Activated gamma-delta T cell (primary cell): ENCODE data around the gene PDE3B.
A peak's percentile ranks its signal among the peaks of the same experiment; 100 is the strongest.
"Not testable (repeated sequence)": the region's sequence is repeated elsewhere in the genome, so short reads cannot be mapped to it uniquely, and the experiment has no call there.

Experiments
- DNase-seq: peaks from one replicate; lab custom pipeline; 2025; lab: John Stamatoyannopoulos, UW

PDE3B gene

GRCh38 chr11:14641801-14642200 lies 1.8 kb upstream of the PDE3B start:
- no peak for DNase-seq

GRCh38 chr11:14642453-14642852 lies 1.2 kb upstream of the PDE3B start:
- no peak for DNase-seq

- no peak for DNase-seq
Observed at GRCh38 chr11:14642873-14643696, 519 bp upstream of the PDE3B start.

DNA sequence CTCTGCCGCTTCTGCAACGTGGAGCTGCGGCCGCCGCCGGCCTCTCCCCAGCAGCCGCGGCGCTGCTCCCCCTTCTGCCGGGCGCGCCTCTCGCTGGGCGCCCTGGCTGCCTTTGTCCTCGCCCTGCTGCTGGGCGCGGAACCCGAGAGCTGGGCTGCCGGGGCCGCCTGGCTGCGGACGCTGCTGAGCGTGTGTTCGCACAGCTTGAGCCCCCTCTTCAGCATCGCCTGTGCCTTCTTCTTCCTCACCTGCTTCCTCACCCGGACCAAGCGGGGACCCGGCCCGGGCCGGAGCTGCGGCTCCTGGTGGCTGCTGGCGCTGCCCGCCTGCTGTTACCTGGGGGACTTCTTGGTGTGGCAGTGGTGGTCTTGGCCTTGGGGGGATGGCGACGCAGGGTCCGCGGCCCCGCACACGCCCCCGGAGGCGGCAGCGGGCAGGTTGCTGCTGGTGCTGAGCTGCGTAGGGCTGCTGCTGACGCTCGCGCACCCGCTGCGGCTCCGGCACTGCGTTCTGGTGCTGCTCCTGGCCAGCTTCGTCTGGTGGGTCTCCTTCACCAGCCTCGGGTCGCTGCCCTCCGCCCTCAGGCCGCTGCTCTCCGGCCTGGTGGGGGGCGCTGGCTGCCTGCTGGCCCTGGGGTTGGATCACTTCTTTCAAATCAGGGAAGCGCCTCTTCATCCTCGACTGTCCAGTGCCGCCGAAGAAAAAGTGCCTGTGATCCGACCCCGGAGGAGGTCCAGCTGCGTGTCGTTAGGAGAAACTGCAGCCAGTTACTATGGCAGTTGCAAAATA lies 816 bp downstream of the PDE3B start:
- peak; percentile 27 for DNase-seq

DNA sequence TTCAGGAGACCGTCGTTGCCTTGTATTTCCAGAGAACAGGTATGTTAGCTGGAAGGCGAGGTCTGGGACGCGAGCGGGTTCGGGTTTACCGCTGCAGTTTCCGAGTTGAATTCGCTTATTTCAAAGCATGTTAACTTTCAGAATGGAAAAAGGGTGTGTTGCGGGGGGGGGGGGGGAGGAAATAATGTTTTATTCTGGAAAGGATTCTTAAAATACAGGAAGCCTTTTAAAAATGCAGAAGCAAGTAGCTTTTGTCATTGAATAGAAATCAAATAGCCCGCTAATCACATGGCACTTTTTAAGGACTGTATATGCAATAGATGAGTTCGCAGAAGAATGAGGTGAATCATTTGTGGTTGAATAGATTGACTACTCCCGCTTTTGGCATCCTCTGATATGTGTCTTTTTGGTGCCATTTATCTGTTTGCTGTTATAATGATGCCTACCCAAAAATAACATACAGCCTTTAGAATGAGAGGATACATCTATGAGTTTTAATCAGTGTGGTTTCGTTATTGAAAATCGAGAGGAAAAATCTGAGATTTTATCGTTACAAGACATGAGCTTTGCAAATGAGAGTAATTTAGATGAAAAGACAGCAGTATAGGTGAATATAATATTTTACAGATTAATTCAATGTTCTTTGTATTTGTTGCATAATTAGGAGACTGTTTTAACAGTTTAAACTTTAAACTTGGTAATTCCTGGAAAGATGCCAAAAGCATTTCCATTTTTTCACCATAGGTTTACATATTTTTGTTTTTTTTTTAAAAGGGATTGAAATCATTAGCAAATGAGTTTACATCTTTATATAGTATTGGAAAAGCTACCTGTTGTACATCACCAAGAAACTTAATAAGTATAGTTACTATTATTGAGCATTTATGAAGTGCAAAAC lies 1.7 kb downstream of the PDE3B start:
- DNase-seq: no peak

DNA sequence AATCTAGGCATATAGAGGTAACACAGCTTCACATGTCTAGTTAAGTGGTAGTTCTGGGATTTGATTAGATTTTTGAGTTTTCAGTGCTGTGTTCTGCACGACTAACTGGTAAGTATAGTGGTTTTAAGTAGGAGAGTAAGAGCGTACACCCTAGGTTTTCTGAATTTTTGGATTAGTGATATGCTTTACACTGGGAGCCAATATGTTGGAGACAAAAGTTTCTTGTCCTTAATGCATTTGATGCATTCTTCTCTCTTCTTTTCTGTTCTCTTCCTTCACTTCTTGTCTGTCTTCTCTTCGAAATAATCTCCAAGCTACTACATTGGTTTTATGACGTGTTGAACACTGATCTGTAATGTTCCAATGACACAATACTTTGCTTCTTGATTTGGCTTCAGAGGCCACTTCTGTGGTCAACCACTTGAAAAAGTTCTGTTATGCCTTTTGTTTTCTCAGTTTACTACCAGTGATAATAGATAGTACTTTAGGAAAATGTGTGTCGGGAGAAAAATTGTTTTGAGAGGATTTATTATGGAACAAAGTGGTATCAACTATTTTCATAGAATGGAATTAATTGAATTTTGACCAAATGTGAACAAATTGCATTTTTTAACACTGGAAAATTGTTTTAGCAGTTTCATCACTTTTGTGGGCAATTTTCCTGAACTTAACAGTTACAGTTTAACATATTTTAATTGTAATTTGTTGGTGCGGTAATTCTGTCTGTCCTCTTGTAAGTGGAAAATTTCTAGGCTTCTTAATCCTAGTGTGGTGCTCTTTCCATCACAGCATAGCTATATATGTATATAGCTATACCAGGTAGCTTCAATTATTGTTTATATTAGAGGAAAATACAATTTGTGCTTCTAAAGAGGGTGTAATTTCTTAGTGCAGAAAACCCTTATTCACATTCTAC lies 2.6 kb downstream of the PDE3B start:
- no peak for DNase-seq

DNA sequence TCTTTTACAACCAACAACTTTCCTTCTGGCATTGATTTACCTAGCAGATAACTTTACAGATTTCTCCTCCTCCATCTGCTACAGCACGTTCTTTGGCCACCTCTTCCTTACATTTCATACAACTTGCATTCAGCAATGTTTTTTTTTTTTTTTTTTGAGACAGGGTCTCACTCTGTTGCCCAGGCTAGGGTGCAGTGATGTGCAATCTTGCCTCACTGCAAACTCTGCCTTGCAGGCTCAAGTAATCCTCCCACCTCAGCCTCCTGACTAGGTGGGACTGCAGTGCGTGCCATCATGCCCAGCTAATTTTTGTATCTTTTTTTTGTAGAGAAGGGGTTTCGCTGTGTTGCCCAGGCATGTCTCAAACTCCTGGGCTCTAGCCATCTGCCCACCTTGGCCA lies 6.5 kb downstream of the PDE3B start:
- no peak for DNase-seq

GRCh38 chr11:14653090-14653489 lies 9.5 kb downstream of the PDE3B start:
- no peak for DNase-seq

- DNase-seq: no peak
Observed at GRCh38 chr11:14655435-14655834, 11.8 kb downstream of the PDE3B start.

DNA sequence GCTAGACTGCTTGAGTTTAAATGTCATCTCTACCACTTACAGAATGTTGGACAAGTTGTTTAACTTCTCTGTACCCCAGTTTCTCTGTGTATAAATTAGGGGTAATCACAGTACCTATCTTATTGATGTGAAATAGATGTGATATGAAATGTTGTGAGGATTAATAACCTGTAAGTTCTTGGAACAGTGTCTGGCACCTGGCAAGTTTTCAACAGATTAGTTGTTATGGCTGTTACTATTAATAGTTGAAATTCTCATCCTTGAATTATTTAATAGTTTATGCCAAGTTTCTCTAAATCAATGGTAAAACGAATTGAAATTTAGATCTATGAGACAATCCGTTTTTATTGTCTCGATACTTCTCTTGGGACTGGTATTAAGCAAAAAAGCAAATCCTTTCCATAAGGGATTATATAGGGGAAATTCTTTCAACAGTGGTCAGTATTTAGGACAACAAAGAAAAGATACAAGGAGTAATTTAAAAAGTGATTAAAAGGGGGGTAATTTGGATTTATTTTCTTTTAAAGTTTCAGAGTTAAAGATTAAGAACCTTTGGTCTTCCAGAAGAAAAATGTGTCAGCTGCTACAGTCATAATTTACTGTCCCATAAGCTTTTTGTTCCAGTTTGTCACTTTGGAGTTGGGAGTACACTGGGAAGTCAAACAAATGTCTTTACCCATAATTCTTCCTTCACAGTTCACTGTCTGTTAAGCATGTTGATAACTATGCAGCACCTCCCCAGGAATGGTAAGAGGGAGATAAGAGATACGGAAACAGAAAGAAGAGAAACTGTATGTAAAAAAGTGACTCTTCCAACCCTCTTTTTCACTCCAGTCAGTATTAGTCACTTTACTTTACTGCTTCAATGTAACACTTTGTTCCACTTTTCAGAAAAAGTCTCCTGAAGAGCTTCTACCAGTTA lies 13.2 kb downstream of the PDE3B start:
- DNase-seq: no peak

- no peak for DNase-seq
Observed at GRCh38 chr11:14657841-14658240, 14.2 kb downstream of the PDE3B start.

DNA sequence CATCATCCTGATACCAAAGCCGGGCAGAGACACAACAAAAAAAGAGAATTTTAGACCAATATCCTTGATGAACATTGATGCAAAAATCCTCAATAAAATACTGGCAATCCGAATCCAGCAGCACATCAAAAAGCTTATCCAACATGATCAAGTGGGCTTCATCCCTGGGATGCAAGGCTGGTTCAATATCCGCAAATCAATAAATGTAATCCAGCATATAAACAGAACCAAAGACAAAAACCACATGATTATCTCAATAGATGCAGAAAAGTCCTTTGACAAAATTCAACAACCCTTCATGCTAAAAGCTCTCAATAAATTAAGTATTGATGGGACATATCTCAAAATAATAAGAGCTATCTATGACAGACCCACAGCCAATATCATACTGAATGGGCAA lies 21.3 kb downstream of the PDE3B start:
- not testable (repeated sequence) for DNase-seq

DNA sequence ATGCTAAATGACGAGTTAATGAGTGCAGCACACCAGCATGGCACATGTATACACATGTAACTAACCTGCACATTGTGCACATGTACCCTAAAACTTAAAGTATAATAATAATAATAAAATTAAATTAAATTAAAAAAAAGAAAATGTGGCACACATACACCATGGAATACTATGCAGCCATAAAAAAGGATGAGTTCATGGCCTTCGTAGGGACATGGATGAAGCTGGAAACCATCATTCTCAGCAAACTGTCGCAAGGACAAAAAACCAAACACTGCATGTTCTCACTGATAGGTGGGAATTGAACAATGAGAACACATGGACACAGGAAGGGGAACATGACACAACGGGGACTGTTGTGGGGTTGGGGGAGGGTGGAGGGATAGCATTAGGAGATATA lies 23.7 kb downstream of the PDE3B start:
- not testable (repeated sequence) for DNase-seq

DNA sequence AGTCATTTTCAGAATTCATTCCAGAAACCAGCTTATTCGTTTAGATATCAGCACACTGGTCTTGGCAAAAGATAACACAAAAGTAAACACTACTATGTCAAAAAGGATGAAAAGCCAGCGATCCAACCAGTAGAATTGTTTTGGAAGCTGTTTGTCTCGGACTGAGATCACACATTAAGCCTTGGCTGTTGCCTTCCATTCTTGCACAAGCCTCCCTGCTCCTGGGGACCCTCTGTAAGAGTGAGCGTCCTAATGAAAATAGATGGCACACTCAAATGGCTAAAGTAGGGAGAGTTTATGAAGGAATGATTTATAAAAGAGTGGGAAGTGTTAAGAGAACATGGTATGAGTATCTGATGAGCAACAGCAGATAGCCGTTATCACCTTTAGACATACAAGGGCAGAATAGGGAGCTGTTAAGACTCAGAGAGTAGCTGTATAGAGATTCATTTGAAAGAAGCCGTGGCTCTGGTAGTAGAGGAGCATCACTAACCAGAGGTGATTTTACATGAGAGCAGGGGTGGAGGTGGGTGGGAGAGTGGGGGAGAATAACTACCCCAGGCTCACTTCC lies 25.2 kb downstream of the PDE3B start:
- no peak for DNase-seq

- DNase-seq: no peak
Observed at GRCh38 chr11:14669499-14669898, 25.9 kb downstream of the PDE3B start.

- no peak for DNase-seq
Observed at GRCh38 chr11:14669958-14670357, 26.4 kb downstream of the PDE3B start.

- DNase-seq: no peak
Observed at GRCh38 chr11:14672635-14673034, 29.0 kb downstream of the PDE3B start.

- no peak for DNase-seq
Observed at GRCh38 chr11:14673421-14673820, 29.8 kb downstream of the PDE3B start.

- DNase-seq: no peak
Observed at GRCh38 chr11:14673824-14674405, 30.3 kb downstream of the PDE3B start.
